ENCODE data around the gene CSF3.

DNA sequence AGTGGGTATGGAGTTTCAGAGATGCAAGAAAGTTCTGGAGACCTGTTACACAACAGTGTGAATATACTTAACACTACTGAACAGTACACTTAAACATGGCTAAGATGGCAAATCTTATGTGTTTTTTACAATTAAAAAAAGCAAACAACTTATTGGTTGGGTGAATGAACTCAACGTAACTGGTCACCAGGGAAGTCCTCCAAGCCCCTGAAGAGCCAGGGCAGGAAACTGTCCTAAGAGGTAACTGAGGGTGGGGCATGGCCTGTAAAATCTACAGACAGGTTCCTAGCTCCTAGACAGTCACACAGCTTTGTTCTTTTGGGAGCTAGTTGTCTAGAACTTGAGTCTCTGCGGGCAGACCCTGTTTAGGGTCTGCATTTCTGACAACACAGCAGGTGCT lies 10.3 kb downstream of the CSF3 start:
- TF ChIP-seq, protein P1, sequence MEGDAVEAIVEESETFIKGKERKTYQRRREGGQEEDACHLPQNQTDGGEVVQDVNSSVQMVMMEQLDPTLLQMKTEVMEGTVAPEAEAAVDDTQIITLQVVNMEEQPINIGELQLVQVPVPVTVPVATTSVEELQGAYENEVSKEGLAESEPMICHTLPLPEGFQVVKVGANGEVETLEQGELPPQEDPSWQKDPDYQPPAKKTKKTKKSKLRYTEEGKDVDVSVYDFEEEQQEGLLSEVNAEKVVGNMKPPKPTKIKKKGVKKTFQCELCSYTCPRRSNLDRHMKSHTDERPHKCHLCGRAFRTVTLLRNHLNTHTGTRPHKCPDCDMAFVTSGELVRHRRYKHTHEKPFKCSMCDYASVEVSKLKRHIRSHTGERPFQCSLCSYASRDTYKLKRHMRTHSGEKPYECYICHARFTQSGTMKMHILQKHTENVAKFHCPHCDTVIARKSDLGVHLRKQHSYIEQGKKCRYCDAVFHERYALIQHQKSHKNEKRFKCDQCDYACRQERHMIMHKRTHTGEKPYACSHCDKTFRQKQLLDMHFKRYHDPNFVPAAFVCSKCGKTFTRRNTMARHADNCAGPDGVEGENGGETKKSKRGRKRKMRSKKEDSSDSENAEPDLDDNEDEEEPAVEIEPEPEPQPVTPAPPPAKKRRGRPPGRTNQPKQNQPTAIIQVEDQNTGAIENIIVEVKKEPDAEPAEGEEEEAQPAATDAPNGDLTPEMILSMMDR (IDR thresholded peaks at IDR 0.05), result no peak
- no peak for TF ChIP-seq POLR2A (IDR thresholded peaks at IDR 0.05)
